NT2/D1 (cell line): Measurements from ENCODE around the gene GPR55.

Source experiments
- DNase-seq: peaks from one replicate; pipeline ENCODE4 v3.0.0-alpha.2; 2011; ENCODE audit warnings: low read depth, low spot score
- H3K27me3 ChIP-seq: 2 replicates; pipeline ENCODE4 v1.6.0; 2011; ENCODE audit warnings: mild to moderate bottlenecking; ENCODE audit not compliant: insufficient read length, insufficient read depth
- H3K36me3 ChIP-seq: 2 replicates; pipeline ENCODE4 v1.6.1; 2011; ENCODE audit warnings: mild to moderate bottlenecking, low read length, mixed read lengths; ENCODE audit not compliant: insufficient read depth, insufficient read length
- H3K4me1 ChIP-seq: 2 replicates; pipeline ENCODE4 v1.5.1; 2011; ENCODE audit not compliant: insufficient read depth, insufficient read length
- H3K4me3 ChIP-seq: 2 replicates; pipeline ENCODE4 v1.5.1; 2011; ENCODE audit warnings: low read depth; ENCODE audit not compliant: insufficient read length
- H3K9ac ChIP-seq: 2 replicates; pipeline ENCODE4 v1.6.0; 2011; ENCODE audit warnings: low read depth; ENCODE audit not compliant: insufficient read length
- H3K9me3 ChIP-seq: 2 replicates; pipeline ENCODE4 v1.5.1; 2011; ENCODE audit warnings: mild to moderate bottlenecking, low read length; ENCODE audit not compliant: insufficient read depth
- SUZ12 ChIP-seq: IDR thresholded peaks from 2 replicates; pipeline ENCODE4 v1.6.1; 2011; ENCODE audit not compliant: insufficient read length, insufficient read depth; ENCODE audit errors: extremely low read depth
- YY1 ChIP-seq: IDR thresholded peaks from 2 replicates; pipeline ENCODE4 v1.6.1; 2011; ENCODE audit not compliant: insufficient read length, insufficient read depth
- ZNF274 ChIP-seq: IDR thresholded peaks from 2 replicates; pipeline ENCODE4 v1.6.1; 2011; ENCODE audit warnings: mild to moderate bottlenecking, low read depth, low read length

GPR55 gene

GRCh38 chr2:230925443-230925878 lies 419 bp upstream of the GPR55 start:
- H3K27me3 ChIP-seq, result no peaks in the 10 kb centered on the region
- no peak for DNase-seq
- H3K4me3 ChIP-seq, result no peak overlapping the region
- H3K9me3 ChIP-seq, result no peaks in the 10 kb centered on the region
- H3K36me3 ChIP-seq, result no peaks in the 10 kb centered on the region
- no peak overlapping the region for H3K9ac ChIP-seq
- TF ChIP-seq YY1 (no peak), ZNF274 (no peak)
- H3K4me1 ChIP-seq, result peaks cover 17% of the 10 kb centered on the region

GRCh38 chr2:230924092-230924469 lies 961 bp downstream of the GPR55 start:
- Histone ChIP-seq H3K4me3 (no peak overlapping the region), H3K36me3 (no peaks in the 10 kb centered on the region), H3K4me1 (peaks cover 17% of the 10 kb centered on the region), H3K27me3 (no peaks in the 10 kb centered on the region), H3K9ac (no peak overlapping the region), H3K9me3 (no peaks in the 10 kb centered on the region)
- no peak for DNase-seq
- TF ChIP-seq YY1, result no peak
- no peak for TF ChIP-seq SUZ12
- TF ChIP-seq ZNF274, result no peak

GRCh38 chr2:230922951-230923717 lies 1.9 kb downstream of the GPR55 start:
- no peak overlapping the region for H3K4me3 ChIP-seq
- no peak overlapping the region for H3K9ac ChIP-seq
- TF ChIP-seq ZNF274 (no peak), YY1 (no peak), SUZ12 (no peak)
- DNase-seq, result no peak
- H3K27me3 ChIP-seq, result no peaks in the 10 kb centered on the region
- peaks cover 17% of the 10 kb centered on the region for H3K4me1 ChIP-seq
- H3K9me3 ChIP-seq, result no peaks in the 10 kb centered on the region
- H3K36me3 ChIP-seq, result no peaks in the 10 kb centered on the region

GRCh38 chr2:230921806-230922595 lies 3.0 kb downstream of the GPR55 start:
- no peak for DNase-seq

GRCh38 chr2:230920167-230920566 lies 4.9 kb downstream of the GPR55 start:
- H3K4me1 ChIP-seq, result peaks cover 13% of the 10 kb centered on the region
- H3K4me3 ChIP-seq, result no peak overlapping the region
- no peaks in the 10 kb centered on the region for H3K36me3 ChIP-seq
- no peak for DNase-seq
- TF ChIP-seq YY1, result no peak
- no peak for TF ChIP-seq ZNF274
- no peak for TF ChIP-seq SUZ12
- H3K9me3 ChIP-seq, result no peaks in the 10 kb centered on the region
- H3K9ac ChIP-seq, result no peak overlapping the region
- H3K27me3 ChIP-seq, result no peaks in the 10 kb centered on the region

More at GRCh38 chr2:230921806-230922595, 3.0 kb downstream of the GPR55 start:
- H3K27me3 ChIP-seq, result no peaks in the 10 kb centered on the region
- H3K36me3 ChIP-seq, result no peaks in the 10 kb centered on the region
- H3K9me3 ChIP-seq, result no peaks in the 10 kb centered on the region
- H3K4me1 ChIP-seq, result peaks cover 17% of the 10 kb centered on the region
- H3K9ac ChIP-seq, result no peak overlapping the region
- H3K4me3 ChIP-seq, result no peak overlapping the region
- TF ChIP-seq ZNF274, result no peak
- TF ChIP-seq YY1, result no peak
- TF ChIP-seq SUZ12, result no peak

- peaks cover 8% of the 10 kb centered on the region for H3K4me1 ChIP-seq
- H3K4me3 ChIP-seq, result no peak overlapping the region
- TF ChIP-seq ZNF274 (no peak), YY1 (no peak), SUZ12 (no peak)
- peaks cover 4% of the 10 kb centered on the region; the same call in 1 of the 2 replicates for H3K9me3 ChIP-seq
- H3K36me3 ChIP-seq, result no peaks in the 10 kb centered on the region
- H3K27me3 ChIP-seq, result no peaks in the 10 kb centered on the region
- DNase-seq, result no peak
- H3K9ac ChIP-seq, result no peak overlapping the region
Observed at GRCh38 chr2:230919681-230920080, 5.4 kb downstream of the GPR55 start.

- peaks cover 5% of the 10 kb centered on the region for H3K4me1 ChIP-seq
- TF ChIP-seq ZNF274, result no peak
- TF ChIP-seq YY1, result no peak
- TF ChIP-seq SUZ12, result no peak
- H3K36me3 ChIP-seq, result no peaks in the 10 kb centered on the region
- H3K27me3 ChIP-seq, result no peaks in the 10 kb centered on the region
- H3K9ac ChIP-seq, result no peak overlapping the region
- DNase-seq, result no peak
- no peak overlapping the region for H3K4me3 ChIP-seq
- H3K9me3 ChIP-seq, result peaks cover 5% of the 10 kb centered on the region; the same call in 1 of the 2 replicates
Observed at GRCh38 chr2:230919240-230919639, 5.8 kb downstream of the GPR55 start.
